Large intestine (tissue), 3 donors: ENCODE data around the gene POLR1F. TPM values are rescaled to one million over a fixed set of nuclear protein-coding genes. Genes with fewer than 3 reads are reported as not detected.
"Not testable (repeated sequence)": the region's sequence is repeated elsewhere in the genome, so short reads cannot be mapped to it uniquely, and the experiment has no call there.

Experiments
- DNase-seq, 2 donors: peaks; one replicate each; pipeline versions ENCODE4 v3.0.0 to v3.0.0-alpha.2; 2013
- H3K27ac ChIP-seq: one replicate; pipeline ENCODE4 v1.5.1; 2013; ENCODE audit warnings: low read length
- H3K27me3 ChIP-seq: 2 replicates; pipeline ENCODE4 v1.6.1; 2013; ENCODE audit warnings: low read length; ENCODE audit not compliant: control insufficient read depth, insufficient read depth
- H3K36me3 ChIP-seq: 2 replicates; pipeline ENCODE4 v1.6.1; 2013; ENCODE audit warnings: low read length; ENCODE audit not compliant: control insufficient read depth, insufficient read depth
- H3K4me1 ChIP-seq: one replicate; pipeline ENCODE4 v1.6.1; 2013; ENCODE audit warnings: low read length; ENCODE audit not compliant: control insufficient read depth, insufficient read depth
- H3K4me3 ChIP-seq: one replicate; pipeline ENCODE4 v1.5.1; 2013; ENCODE audit warnings: low read length
- H3K9me3 ChIP-seq: one replicate; pipeline ENCODE4 v1.6.1; 2013; ENCODE audit warnings: mild to moderate bottlenecking, low read depth, low read length, moderate library complexity; ENCODE audit not compliant: control insufficient read depth
- WGBS: methylation state at CpG from one replicate; pipeline ENCODE4 v1.1.5; 2013; ENCODE audit warnings: low lambda C conversion rate; ENCODE audit not compliant: insufficient coverage; 5-methylcytosine and 5-hydroxymethylcytosine counted together
- polyA plus RNA-seq: library from polyadenylated mRNA; unstranded; fragments of 120-200 nt; gene quantifications from one replicate; pipeline ENCODE4 v1.2.1, GENCODE V29; 2013

The POLR1F gene
- polyA plus RNA-seq, 1 donor, result 13.5 TPM

GRCh38 chr7:19689130-19689529, 19.7 kb downstream of the POLR1F start:
- DNase-seq, H3K27ac ChIP-seq, H3K4me1 ChIP-seq, H3K36me3 ChIP-seq, H3K4me3 ChIP-seq, H3K27me3 ChIP-seq, H3K9me3 ChIP-seq: not testable (repeated sequence)
- no CpG with 5 or more reads among the region's 12 CpGs for WGBS

GRCh38 chr7:19681596-19681995, 27.2 kb downstream of the POLR1F start:
- 76% methylated on average over 3 of the region's 5 CpGs for WGBS

DNA sequence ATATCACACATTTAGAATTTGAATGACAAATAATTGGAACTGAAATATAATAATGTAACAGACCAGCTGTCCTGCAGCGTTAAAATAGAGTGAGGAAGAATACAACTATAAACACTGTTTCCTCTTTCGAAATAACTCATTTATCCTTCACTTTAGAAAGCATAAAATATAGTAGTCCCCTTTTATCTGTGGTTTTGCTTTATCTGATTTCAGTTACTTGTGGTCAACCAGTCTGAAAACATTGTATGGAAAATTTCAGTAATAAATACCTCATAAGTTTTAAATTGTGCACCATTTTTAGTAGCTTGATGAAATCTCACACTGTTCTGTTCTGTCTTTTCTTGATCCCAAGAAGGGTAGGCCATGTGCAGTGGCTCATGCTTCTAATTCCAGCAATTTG, 31.7 kb downstream of the POLR1F start:
- Histone ChIP-seq H3K9me3 (no peaks in the 10 kb centered on the region), H3K4me3 (no peak overlapping the region), H3K4me1 (no peaks in the 10 kb centered on the region), H3K27ac (no peak overlapping the region), H3K36me3 (no peaks in the 10 kb centered on the region), H3K27me3 (no peaks in the 10 kb centered on the region)
- DNase-seq, result no peak
- WGBS, result 76% methylated on average over 2 of the region's 2 CpGs

More at GRCh38 chr7:19681596-19681995, 27.2 kb downstream of the POLR1F start:
- Histone ChIP-seq H3K4me1 (no peaks in the 10 kb centered on the region), H3K27ac (no peak overlapping the region), H3K36me3 (no peaks in the 10 kb centered on the region), H3K27me3 (no peaks in the 10 kb centered on the region), H3K4me3 (no peak overlapping the region), H3K9me3 (no peaks in the 10 kb centered on the region)
- DNase-seq, result no peak

- no peak overlapping the region for H3K27ac ChIP-seq
- no peak overlapping the region for H3K4me3 ChIP-seq
- no peaks in the 10 kb centered on the region for H3K4me1 ChIP-seq
- DNase-seq, result no peak
- no peaks in the 10 kb centered on the region for H3K9me3 ChIP-seq
- no peaks in the 10 kb centered on the region for H3K36me3 ChIP-seq
- H3K27me3 ChIP-seq, result no peaks in the 10 kb centered on the region
- WGBS, result no CpG with 5 or more reads among the region's 1 CpG
Observed at GRCh38 chr7:19675816-19676215, 33.0 kb downstream of the POLR1F start.

DNA sequence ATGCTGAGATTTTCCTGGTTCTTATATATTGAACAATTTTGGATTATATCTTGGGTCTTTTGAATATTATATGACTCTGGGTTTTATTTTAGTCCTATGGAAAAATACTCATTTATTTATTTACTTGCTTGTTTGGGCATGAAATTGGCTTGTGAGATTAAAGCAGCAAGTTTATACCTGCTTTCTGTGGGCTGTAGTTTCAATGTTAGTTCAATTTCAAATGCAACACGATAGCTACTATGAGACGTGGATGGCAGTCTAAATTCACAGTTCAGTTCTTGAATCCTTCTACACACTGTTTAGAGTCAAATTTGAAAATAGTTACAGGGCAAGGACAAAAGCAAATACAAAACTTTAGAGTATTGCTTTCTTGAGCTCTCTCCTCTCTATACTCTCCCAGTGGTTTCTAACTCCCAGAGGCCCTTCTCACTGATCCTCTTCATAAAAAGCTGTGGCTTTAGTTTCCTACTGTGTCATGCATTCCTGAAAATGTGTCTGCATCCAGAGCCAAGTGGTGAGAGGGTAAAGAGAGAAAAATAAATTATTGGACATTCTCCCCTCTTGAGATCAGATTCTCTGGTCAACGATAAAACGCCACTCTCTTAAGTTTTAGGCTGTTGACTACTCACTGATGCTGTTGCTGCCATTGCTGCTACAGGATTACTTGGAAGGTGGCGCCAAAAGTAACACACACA, 34.4 kb downstream of the POLR1F start:
- H3K9me3 ChIP-seq, result no peaks in the 10 kb centered on the region
- DNase-seq, result no peak
- no peaks in the 10 kb centered on the region for H3K36me3 ChIP-seq
- H3K27me3 ChIP-seq, result no peaks in the 10 kb centered on the region
- H3K4me3 ChIP-seq, result no peak overlapping the region
- H3K27ac ChIP-seq, result no peak overlapping the region
- no CpG with 5 or more reads among the region's 5 CpGs for WGBS
- H3K4me1 ChIP-seq, result no peaks in the 10 kb centered on the region

DNA sequence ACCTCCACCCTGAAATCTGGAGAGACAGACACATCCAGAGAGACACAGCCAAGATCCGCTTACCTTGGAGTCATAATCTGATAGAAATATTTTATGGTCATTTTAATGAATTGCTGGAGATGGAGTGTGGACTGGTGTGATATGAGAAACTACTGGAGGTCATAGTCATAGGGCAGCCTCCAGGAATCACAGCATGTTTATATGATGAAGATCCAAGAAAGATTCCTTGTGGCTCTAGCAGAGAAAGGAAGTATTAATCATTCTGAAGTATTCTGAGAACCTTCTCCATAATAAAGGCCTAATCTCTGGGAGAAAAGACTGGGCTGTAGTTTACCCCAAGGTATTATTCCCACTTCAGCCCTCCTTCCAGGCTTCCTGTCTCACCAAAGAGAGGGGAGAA, 38.0 kb downstream of the POLR1F start:
- WGBS, result no CpG with 5 or more reads among the region's 1 CpG
- Histone ChIP-seq H3K36me3 (no peaks in the 10 kb centered on the region), H3K27me3 (no peaks in the 10 kb centered on the region), H3K4me3 (no peak overlapping the region), H3K9me3 (no peaks in the 10 kb centered on the region), H3K4me1 (no peaks in the 10 kb centered on the region), H3K27ac (no peak overlapping the region)
- DNase-seq, result no peak

GRCh38 chr7:19665399-19666008, 43.3 kb downstream of the POLR1F start:
- no CpG with 5 or more reads among the region's 1 CpG for WGBS
- DNase-seq, result no peak
- H3K36me3 ChIP-seq, result no peaks in the 10 kb centered on the region

GRCh38 chr7:19663816-19664462, 44.9 kb downstream of the POLR1F start:
- 47% methylated on average over 2 of the region's 4 CpGs for WGBS
- Histone ChIP-seq H3K27me3 (no peaks in the 10 kb centered on the region), H3K4me1 (no peaks in the 10 kb centered on the region), H3K36me3 (no peaks in the 10 kb centered on the region), H3K4me3 (no peak overlapping the region), H3K9me3 (no peaks in the 10 kb centered on the region), H3K27ac (no peak overlapping the region)
- no peak for DNase-seq

More at GRCh38 chr7:19665399-19666008, 43.3 kb downstream of the POLR1F start:
- H3K4me1 ChIP-seq, result no peaks in the 10 kb centered on the region
- H3K27ac ChIP-seq, result no peak overlapping the region
- no peaks in the 10 kb centered on the region for H3K9me3 ChIP-seq
- no peak overlapping the region for H3K4me3 ChIP-seq
- H3K27me3 ChIP-seq, result no peaks in the 10 kb centered on the region

- DNase-seq, result no peak
- H3K9me3 ChIP-seq, result peaks cover 4% of the 10 kb centered on the region
- H3K4me3 ChIP-seq, result no peak overlapping the region
- no peaks in the 10 kb centered on the region for H3K27me3 ChIP-seq
- H3K27ac ChIP-seq, result no peak overlapping the region
- no peaks in the 10 kb centered on the region for H3K36me3 ChIP-seq
- H3K4me1 ChIP-seq, result no peaks in the 10 kb centered on the region
- no CpG with 5 or more reads among the region's 2 CpGs for WGBS
Observed at GRCh38 chr7:19648791-19649190, 60.0 kb downstream of the POLR1F start.
